Activated CD8-positive, alpha-beta memory T cell treated with anti-CD3 and anti-CD28 coated beads for 4 hours (primary cell): ENCODE results near the gene DNAH6.

ENCODE experiments used
- DNase-seq, 2 donors: peaks; one replicate each; pipeline ENCODE4 v3.0.0-alpha.2; 2020; ENCODE audit warnings: low read depth in 2 of 2

The DNAH6 gene

DNA sequence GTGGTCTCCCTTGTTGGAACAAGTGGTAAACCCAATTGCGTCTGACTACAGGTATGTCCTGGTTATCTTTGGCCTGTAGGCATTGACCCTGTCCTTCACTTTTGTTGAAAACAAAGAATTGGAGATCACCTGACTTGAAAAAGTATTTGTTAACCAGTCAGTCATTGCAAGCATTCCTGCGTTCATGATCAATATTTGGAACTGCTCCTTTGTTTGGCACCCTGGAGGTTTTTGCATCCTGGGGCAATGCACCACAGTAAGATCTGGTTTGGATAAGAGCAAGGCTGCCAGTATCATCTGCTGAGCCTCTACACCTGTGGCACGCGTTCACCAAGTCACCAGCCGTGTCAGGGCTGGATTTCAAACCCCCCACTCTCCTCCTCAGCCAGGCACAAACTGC is 115.7 kb downstream of the DNAH6 start:
- DNase-seq: no peak

DNA sequence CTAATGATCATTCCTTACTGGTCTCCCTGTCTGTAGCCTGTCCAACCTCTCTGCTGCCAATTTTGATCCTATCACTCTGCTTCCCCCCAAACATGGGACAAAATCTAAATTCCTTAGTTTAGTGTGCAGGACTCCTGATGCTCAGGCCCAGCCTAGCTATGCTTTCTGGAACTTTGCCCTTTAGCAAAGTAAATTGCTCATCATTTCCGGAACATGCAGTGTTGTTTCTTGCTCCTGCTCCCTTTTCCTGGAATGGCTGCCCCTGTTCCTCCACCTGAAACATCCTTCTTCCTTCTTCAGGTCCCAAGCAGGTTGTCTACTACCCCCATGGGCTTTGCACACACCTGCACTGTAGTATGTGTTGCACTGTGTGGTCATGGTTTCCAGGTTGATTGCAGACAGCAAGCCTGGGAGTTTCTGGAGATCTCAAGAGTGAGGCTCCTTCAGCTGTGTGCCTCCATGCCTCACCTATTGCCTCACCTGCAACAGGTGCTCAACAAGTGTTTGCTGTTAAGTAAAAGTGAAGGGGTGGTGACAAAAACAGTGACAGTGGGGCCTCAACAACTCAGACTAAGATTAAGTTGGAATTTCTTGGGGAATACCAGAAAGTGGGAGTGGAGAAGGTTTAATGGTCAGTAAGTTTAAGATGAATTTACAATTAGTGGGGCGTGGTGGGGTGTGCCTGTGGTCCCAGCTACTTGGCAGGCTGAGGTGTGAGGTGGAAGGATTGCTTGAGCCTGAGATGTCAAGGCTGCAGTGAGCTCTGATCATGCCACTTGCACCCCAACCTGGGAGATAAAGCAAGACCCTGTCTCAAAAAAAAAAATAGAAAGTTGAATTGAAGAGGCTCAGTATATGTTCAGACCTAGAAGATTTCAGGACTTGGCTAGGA is 120.0 kb downstream of the DNAH6 start:
- DNase-seq: no peak

DNA sequence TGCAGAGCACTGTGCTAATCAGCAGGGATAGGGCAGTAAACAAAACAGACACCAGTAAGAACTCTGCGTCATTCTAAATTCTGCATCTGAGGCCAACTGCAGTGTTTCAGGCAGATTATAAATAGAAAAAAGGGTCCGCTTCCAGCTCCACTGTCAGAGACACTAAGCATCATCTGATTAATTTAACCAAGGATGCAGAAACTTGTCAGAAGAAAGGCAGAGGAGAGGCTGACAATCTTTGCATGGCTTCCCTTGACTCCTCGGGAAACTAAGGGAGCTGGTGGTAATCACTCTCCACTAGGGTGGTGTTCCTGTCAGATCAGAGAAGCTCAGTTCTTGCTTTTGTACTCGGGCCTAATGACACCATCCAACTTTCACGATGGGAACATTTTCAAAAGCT is 123.5 kb downstream of the DNAH6 start:
- no peak for DNase-seq

DNA sequence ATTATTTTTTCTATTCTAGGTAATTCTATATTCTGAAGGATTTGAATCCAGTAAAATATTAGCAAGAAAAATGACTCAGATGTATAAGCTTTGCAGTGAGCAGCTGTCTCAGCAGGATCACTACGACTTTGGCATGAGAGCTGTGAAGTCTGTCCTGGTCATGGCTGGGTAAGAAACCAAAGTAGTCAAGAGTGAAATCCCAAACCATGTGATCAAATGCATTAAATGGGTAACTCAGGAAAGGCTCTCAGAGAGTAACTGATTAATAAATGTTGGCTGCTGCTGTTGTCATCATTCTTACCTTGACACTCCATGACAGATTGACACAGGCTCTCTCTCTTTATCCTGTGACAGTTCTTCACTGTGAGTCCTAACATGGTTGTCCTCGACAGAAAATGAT is 124.1 kb downstream of the DNAH6 start:
- DNase-seq: no peak

DNA sequence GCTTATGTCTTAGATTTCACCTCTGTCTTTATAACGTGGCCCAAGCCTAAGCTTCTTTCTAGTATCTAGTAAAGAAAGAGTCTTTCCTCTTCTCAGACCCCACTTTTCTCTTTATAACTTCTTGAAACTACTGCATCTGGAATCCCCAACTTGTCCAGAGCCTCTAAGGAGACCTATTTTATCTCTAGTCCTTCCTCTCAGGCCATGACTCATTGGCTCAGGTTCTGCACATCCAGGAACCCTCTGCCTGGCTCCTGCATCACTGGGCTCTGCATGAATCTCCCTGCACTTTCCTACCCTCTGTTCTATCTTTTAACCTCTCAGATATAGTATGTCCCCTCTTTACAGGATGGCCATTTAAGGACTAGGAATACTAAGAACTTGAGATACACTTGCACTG is 124.7 kb downstream of the DNAH6 start:
- DNase-seq: no peak

DNA sequence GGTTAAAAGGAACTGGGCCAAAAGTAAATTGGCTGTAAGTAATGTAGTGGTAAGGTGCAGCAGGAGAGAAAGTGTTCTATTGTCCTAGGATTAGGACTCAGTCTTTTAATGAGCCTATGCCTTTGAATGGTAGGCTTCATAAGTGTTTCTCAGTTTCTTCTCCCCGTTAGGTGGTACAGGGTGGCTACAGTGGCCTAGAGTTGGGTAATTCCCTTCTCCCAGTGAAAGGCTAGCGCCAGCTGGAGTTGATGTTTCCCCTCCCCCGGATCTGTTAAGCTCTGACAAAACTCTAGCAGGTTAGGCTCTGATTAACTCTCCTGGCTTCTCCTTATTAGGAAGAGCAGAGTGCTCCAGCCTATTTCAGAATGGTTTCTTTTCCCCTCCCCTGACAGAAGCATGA is 127.7 kb downstream of the DNAH6 start:
- DNase-seq: no peak

DNA sequence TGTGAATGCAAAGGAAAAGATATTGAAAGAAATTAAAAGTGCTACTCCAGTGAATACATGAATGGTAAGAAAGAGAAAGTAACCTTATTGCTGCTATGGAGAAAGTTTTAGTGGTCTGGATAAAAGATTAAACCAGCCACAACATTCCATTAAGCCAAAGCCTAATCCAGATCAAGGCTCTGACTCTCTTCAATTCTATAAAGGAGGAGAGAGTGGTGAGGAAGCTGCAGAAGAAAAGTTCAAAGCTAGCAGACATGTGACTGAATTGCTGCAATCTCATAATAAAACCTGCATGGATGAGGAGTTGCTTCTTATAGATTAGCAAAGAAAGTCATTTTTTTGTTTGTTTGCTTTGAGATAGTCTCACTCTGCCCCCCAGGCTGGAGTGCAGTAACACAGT is 130.2 kb downstream of the DNAH6 start:
- DNase-seq: no peak

DNA sequence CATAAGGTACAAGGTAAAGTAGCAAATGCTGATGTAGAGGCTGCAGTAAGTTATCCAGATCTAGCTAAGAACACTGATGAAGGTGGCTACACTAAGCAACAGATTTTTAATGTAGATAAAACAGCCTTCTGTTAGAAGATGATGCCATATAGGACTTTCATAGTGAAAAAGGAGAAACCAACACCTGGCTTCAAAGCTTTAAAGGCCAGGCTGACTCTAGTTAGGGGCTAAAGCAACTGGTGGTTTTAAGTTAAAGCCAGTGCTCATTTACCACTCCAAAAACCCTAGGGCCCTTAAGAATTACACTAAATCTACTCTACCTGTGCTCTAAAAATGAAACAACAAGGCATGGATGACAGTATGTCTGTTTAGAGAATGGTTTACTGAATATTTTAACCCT is 131.0 kb downstream of the DNAH6 start:
- no peak for DNase-seq

DNA sequence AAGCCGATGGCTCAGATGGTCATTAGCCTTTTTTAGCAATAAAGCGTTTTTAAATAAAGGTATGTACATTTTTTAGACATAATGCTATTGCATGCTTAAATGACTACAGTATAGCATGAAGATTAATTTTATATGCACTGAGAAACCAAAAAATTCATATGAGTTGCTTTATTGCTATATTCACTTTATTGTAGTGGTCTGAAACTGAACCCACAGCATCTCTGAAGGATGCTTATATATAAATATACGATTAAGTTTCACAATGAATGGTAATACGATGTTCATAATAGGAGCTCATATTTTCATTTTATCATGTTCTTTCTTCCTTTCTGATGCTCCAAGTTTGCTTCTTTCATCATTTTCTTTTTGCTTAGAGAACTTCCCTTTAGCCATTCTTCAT is 132.8 kb downstream of the DNAH6 start:
- no peak for DNase-seq

DNA sequence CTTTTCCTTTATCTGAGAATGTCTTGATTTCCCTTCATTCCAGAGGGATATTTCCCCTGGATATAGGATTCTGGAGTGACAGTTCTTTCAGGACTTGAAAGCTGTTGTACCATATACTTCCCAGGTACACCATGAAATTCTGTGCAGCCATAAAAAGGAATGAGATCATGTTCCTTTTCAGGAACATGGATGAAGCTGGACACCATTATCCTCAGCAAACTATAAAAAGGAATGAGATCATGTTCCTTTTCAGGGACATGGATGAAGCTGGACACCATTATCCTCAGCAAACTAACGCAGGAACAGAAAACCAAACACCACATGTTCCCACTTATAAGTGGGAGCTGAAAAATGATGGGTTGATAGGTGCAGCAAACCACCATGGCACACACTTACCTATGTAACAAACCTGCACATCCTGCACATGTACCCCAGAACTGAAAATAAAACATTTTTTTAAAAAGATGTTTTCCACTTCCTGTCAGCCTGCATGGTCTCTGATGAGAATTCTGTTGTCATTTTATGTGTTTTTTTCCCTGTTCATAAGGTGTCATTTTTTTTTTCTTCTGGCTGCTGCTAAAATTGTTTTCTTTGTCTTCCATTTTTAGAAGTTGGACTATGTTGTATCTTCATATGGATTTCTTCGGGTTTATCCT is 133.3 kb downstream of the DNAH6 start:
- DNase-seq: no peak

DNA sequence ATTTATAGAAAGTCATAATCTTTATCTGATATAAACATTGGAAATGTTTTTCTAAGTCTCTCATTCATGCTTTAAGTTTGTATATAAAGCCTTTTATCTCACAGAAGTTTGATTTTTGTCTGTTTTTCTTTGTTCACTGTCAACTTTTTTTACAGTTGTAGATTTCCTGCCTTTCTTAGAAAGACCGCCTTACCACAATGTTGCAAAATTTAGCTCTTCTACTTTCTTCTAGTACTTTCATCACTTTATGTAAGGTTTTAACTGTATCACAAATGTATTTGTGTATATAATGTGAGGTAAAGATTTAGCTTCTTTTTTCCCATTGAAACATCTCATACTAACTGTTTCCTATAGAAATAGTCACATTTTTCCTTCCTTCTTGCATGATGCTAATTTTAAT is 136.1 kb downstream of the DNAH6 start:
- DNase-seq: no peak

DNA sequence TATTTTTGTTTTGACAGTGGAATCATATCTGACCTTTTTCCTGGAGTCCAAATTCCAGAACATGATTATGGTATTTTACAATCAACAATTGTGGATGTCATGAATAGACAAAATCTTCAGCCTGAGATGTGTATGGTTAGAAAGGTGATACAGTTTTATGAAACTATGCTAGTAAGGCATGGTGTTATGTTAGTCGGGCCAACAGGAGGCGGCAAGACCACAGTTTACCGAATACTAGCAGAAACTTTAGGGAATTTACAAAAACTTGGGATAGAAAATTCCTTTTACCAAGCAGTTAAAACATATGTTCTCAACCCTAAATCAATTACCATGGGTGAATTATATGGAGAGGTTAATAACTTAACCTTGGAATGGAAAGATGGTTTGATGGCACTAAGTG is 137.0 kb downstream of the DNAH6 start:
- DNase-seq: no peak

DNA sequence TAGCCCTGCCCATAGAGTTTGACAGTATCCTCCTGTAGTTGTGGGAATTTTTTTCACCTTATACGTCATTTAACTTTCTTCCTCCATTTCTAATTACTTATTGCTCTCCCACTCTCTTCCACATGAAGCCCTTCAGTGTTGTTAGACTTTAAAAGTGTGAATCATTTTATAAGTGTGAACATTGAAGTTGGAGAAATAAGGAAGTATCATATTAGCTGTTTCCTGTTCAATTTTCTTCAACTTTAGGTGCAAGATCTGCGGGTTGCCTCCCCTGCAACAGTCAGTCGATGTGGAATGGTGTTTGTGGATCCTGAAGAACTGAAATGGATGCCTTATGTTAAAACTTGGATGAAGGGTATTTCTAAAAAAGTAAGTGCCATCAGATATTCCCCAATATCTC is 138.1 kb downstream of the DNAH6 start:
- DNase-seq: no peak

DNA sequence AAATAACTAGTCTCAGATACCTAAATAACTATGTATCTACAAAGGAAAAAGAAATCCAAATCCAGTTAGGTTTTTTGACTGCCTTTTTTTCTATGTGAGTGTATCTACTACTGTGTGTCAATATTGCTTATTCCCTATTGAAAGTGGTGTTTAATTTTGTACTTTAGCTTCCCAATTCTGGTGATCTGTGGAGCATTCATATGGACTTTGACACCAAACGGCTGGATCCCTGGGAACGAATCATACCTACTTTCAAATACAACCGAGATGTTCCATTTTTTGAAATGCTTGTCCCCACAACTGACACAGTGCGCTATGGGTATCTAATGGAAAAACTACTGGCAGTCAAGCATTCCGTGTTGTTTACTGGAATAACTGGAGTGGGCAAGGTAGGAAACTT is 152.8 kb downstream of the DNAH6 start:
- DNase-seq: no peak

DNA sequence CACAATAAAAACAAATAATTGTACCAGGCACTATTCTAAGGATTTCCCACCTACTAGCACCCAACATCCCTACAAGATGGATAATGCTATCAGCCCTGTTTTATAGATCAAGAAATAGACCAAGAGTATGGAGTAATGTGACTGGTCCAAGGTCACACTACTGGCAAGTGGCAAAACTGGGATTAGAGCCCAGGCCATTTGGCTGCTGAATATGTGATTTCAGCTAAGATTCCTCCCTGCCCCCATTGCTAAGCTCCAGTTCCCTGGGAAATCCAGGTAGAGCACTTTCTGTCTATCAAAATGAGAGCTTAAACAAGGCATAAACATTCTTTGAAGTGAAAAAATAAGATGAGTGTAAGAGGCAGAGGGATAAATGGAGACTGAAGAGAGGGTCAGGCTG is 157.8 kb downstream of the DNAH6 start:
- DNase-seq: no peak

DNA sequence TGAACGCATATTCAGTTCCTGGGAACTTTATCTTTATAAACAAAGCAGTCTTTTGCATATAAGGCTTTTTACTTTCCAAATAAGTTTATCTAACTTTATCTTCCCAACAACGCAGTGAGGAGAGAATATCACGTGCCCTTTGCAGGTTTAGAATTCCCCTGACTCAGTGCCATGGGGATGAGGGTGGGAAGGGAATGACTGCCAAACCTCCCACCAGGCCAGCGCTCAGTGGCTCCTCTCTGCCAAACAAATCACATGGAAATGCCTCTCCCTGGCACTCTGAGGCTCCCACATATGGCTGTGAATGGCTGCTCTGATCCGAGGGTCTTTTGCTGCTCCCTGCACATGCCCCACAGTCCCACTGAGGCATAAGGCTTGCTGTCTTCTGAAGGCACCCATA is 158.3 kb downstream of the DNAH6 start:
- no peak for DNase-seq

DNA sequence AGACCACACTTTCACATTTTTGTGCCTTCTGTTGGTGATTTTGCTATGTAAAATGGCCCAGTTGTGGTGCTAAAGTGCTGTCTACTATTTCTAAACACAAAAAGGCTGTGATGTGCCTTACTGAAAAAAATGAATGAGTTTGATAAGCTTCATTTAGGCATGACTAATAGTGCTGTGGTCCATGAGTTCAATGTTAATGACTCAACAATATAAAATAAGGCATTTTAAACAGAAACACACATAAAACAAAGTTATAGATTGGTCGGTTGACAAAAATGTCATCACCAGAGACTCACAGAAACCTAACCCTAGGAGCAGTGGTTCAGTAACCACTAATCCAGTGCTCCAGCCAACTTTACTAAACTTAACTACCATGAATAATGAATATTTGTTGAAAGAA is 160.0 kb downstream of the DNAH6 start:
- DNase-seq: no peak

DNA sequence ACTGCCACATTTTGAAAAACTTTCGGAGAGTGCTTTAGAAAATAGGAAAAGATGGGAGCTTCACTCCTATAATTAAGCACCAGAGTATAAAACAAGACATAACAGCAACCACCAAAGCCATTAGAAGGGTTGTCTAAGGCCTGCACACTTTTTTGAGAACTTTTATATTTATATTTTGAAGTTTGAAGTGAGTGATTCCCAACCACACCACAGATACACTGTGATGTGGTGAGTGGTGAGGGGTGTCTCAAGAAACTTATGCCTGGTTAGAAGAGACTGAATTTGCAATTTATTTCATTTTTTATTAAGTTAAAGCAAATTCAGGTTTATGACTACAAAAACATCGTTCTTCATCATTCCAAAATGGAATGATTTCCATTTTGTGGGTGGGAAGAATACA is 161.9 kb downstream of the DNAH6 start:
- DNase-seq: no peak

DNA sequence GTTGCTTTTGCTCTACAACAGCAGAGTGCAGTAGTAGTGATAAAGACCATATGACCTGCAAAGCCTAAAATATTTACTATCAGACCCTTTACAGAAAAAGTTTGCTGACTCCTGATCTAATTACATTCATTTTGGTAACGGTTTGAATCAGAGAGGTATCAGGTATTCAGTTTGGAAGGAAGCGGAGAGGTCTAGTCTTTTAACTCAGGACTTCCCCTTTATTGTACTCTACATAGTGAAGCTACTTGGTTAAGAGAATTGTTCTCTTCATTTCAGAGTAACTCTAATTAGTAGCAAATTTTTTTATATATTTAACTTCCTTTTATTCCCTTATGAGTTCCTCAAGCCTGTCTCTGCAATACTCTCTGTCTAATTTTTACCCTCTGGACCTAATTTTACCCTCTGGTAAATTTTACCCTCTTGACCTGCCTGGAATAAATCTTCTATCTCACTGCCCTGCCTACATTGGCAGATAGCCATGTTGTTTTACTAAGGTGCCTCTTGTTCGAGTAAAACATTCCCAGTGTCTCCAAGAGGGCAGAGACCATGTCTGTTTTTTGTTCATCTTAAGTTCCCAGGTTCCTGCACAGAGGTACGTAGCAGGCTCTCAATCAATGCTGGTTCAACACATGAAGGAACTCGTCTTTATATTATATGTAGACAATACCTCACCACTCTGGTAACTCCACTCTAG is 170.6 kb downstream of the DNAH6 start:
- DNase-seq: no peak

DNA sequence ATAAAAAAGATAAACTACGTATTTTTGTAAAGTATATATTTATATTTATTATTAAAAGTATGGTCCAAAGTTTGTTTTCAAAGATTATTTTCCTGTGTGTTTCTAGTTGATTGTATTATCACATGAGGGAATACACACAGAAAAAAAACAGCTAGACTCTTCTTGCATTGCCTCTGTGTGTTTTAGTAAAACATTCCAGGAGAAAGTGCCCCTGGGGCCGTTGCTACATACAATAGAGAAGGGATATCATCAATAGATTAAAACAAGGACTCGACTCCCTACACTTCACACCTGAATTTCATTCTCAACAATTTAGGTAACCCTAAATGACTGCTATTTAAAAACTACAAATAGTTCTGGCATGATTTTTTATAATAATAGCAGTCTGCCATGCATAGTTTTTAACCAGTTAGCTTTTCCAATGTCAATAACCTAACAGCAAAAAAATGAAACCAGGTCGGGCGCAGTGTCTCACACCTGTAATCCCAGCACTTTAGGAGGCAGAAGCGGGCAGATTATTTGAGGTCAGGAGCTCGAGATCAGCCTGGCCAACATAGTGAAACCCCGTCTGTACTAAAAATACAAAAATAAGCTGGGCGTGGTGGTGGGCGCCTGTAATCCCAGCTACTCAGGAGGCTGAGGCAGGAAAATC is 171.3 kb downstream of the DNAH6 start:
- no peak for DNase-seq

DNA sequence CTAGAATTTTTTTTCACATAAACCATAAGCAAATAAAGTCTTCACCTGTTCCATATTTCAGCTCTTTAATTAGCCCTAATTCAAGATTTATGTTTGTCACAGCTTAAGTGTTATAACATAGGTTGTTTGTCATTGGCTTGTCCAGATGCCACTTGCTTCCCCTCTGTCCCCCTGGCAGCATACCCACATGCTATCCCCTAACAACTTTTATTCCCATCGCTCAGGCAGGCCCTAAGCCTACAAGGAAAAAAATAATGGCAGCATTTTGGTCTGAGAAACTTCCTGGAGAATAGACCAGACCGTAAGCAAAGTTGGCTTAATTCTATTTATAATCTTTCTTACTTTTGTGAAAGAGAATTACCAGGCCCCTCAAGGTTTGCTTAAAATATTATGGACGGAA is 173.9 kb downstream of the DNAH6 start:
- DNase-seq: no peak

DNA sequence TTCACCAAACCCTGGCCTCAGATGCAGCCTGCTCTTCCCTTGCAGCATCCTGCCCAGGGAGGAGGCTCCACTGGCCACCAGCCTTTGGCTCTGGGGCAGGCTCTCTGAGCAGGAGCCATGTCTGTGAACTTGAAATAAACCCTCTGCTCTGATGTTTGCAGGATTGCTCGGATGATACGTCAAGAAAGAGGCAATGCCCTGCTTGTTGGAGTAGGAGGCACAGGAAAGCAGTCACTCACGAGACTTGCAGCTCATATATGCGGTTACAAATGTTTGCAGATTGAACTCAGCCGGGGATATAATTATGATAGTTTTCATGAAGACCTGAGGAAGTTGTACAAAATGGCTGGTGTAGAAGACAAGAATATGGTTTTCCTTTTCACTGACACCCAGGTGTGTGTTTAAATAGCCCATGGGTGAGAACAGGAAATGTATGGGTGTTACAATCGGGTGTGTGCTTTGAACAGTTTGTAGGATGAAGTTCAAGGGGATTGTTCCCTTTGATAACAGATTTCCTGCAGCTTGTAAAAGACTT is 177.9 kb downstream of the DNAH6 start:
- no peak for DNase-seq
